NT2/D1 (cell line): ENCODE data around the gene SCARB2.

Experiments used
- DNase-seq: peaks from one replicate; pipeline ENCODE4 v3.0.0-alpha.2; 2011; ENCODE audit warnings: low read depth, low spot score
- H3K27me3 ChIP-seq: 2 replicates; pipeline ENCODE4 v1.6.0; 2011; ENCODE audit warnings: mild to moderate bottlenecking; ENCODE audit not compliant: insufficient read length, insufficient read depth
- H3K36me3 ChIP-seq: 2 replicates; pipeline ENCODE4 v1.6.1; 2011; ENCODE audit warnings: mild to moderate bottlenecking, low read length, mixed read lengths; ENCODE audit not compliant: insufficient read depth, insufficient read length
- H3K4me1 ChIP-seq: 2 replicates; pipeline ENCODE4 v1.5.1; 2011; ENCODE audit not compliant: insufficient read depth, insufficient read length
- H3K4me3 ChIP-seq: 2 replicates; pipeline ENCODE4 v1.5.1; 2011; ENCODE audit warnings: low read depth; ENCODE audit not compliant: insufficient read length
- H3K9ac ChIP-seq: 2 replicates; pipeline ENCODE4 v1.6.0; 2011; ENCODE audit warnings: low read depth; ENCODE audit not compliant: insufficient read length
- H3K9me3 ChIP-seq: 2 replicates; pipeline ENCODE4 v1.5.1; 2011; ENCODE audit warnings: mild to moderate bottlenecking, low read length; ENCODE audit not compliant: insufficient read depth
- SUZ12 ChIP-seq: IDR thresholded peaks from 2 replicates; pipeline ENCODE4 v1.6.1; 2011; ENCODE audit not compliant: insufficient read length, insufficient read depth; ENCODE audit errors: extremely low read depth
- YY1 ChIP-seq: IDR thresholded peaks from 2 replicates; pipeline ENCODE4 v1.6.1; 2011; ENCODE audit not compliant: insufficient read length, insufficient read depth
- ZNF274 ChIP-seq: IDR thresholded peaks from 2 replicates; pipeline ENCODE4 v1.6.1; 2011; ENCODE audit warnings: mild to moderate bottlenecking, low read depth, low read length

SCARB2 gene

GRCh38 chr4:76213415-76214176 lies at the start of gene SCARB2:
SCARB2 (minus strand) TSS chr4:76213824; CDS start chr4:76213543, 281 bp downstream.
- H3K36me3 ChIP-seq: no peaks in the 10 kb centered on the region
- H3K9me3 ChIP-seq: no peaks in the 10 kb centered on the region
- peaks cover 8% of the 10 kb centered on the region for H3K27me3 ChIP-seq
- no peak for TF ChIP-seq SUZ12
- no peak for TF ChIP-seq ZNF274
- TF ChIP-seq YY1: no peak
- peak within 1 kb of the TSS; percentile 67 for H3K4me3 ChIP-seq
- no peaks in the 10 kb centered on the region for H3K4me1 ChIP-seq
- H3K9ac ChIP-seq: peak within 1 kb of the TSS; percentile 82
- DNase-seq: peak; percentile 25

GRCh38 chr4:76260571-76260970 lies 46.9 kb upstream of the SCARB2 start:
- H3K9ac ChIP-seq: no peak overlapping the region
- H3K4me3 ChIP-seq: no peak overlapping the region
- H3K9me3 ChIP-seq: no peaks in the 10 kb centered on the region
- no peaks in the 10 kb centered on the region for H3K4me1 ChIP-seq
- H3K36me3 ChIP-seq: no peaks in the 10 kb centered on the region
- no peaks in the 10 kb centered on the region for H3K27me3 ChIP-seq
- no peak for TF ChIP-seq SUZ12
- TF ChIP-seq YY1: no peak
- TF ChIP-seq ZNF274: no peak
- no peak for DNase-seq

DNA sequence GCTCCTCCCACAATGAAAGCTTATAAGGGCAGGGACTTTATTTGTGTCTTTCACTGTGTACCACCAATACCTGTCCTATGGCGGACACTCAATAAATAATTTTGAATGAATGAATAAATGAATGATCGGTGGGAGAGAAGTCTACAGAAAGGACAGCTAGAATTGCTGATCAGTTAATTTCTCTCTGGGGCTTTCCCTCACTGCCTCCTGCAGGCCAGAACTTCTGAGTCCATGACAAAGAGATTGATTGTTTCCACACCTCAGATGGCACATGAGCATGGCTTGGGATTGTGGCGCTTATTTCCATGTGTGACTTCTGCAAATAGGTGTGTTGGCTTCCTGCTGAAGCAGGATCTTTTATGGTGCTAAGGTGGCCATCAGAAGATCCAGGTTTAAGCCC lies 44.2 kb upstream of the SCARB2 start:
- Histone ChIP-seq H3K27me3 (peaks cover 2% of the 10 kb centered on the region), H3K4me1 (no peaks in the 10 kb centered on the region), H3K9ac (no peak overlapping the region), H3K9me3 (no peaks in the 10 kb centered on the region), H3K36me3 (no peaks in the 10 kb centered on the region), H3K4me3 (no peak overlapping the region)
- DNase-seq: no peak
- TF ChIP-seq YY1: no peak

GRCh38 chr4:76256968-76257367 lies 43.3 kb upstream of the SCARB2 start:
- no peak for DNase-seq
- no peak overlapping the region for H3K9ac ChIP-seq
- H3K9me3 ChIP-seq: no peaks in the 10 kb centered on the region
- H3K4me1 ChIP-seq: no peaks in the 10 kb centered on the region
- TF ChIP-seq YY1: no peak
- TF ChIP-seq SUZ12: no peak
- TF ChIP-seq ZNF274: no peak
- no peaks in the 10 kb centered on the region for H3K36me3 ChIP-seq
- H3K4me3 ChIP-seq: no peak overlapping the region
- H3K27me3 ChIP-seq: peaks cover 11% of the 10 kb centered on the region

- no peak overlapping the region for H3K4me3 ChIP-seq
Observed at GRCh38 chr4:76256032-76256431, 42.4 kb upstream of the SCARB2 start.

DNA sequence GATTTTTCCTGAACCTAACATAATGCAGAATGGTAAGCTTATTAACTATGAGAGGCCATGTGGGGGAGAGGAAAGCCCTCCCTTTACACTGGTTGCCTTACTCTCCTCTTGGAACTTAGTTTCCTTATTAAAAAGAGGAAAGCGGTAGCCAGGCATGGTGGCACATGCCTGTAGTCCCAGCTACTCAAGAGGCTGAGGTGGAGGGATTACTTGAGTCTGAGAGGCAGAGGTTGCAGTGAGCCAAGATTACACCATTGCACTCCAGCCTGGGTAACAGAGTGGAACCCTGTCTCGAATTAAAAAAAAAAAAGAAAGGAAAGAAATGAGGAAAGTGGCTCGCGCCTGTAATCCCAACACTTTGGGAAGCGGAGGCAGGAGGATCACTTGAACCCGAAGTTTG lies 39.9 kb upstream of the SCARB2 start:
- Histone ChIP-seq H3K4me1 (no peaks in the 10 kb centered on the region), H3K4me3 (no peak overlapping the region), H3K9ac (no peak overlapping the region), H3K36me3 (no peaks in the 10 kb centered on the region), H3K27me3 (peaks cover 22% of the 10 kb centered on the region), H3K9me3 (no peaks in the 10 kb centered on the region)
- DNase-seq: no peak
- TF ChIP-seq ZNF274 (no peak), SUZ12 (no peak), YY1 (no peak)

More at GRCh38 chr4:76256032-76256431, 42.4 kb upstream of the SCARB2 start:
- Histone ChIP-seq H3K36me3 (no peaks in the 10 kb centered on the region), H3K9me3 (no peaks in the 10 kb centered on the region), H3K9ac (no peak overlapping the region), H3K27me3 (peaks cover 15% of the 10 kb centered on the region), H3K4me1 (no peaks in the 10 kb centered on the region)
- TF ChIP-seq YY1: no peak
- TF ChIP-seq SUZ12: no peak
- no peak for TF ChIP-seq ZNF274
- DNase-seq: no peak

DNA sequence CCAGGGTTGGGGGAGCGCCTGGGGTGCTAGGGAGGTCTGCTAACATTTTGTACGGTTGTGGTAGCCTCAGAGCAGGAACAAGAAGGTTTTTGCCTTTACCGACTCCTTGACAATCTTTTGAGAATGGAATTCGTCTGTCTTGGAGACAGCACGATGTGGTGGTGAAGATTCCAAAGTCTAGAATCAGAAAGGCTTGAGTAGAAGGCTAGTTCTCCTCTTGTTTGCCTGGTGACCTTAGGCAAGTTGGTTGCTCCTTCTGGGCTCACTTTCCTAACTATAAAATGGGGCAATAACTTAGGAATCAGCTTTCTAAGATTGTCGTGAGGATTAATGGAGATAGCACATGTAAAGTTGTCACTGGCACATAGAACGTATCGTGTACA lies 38.6 kb upstream of the SCARB2 start:
- Histone ChIP-seq H3K4me1 (no peaks in the 10 kb centered on the region), H3K9me3 (no peaks in the 10 kb centered on the region), H3K27me3 (peaks cover 22% of the 10 kb centered on the region), H3K9ac (no peak overlapping the region), H3K4me3 (no peak overlapping the region), H3K36me3 (no peaks in the 10 kb centered on the region)
- TF ChIP-seq YY1 (no peak), SUZ12 (no peak), ZNF274 (no peak)
- no peak for DNase-seq
